BJ (cell line): ENCODE measurements around the gene KRT80. TPM values are rescaled to one million over a fixed set of nuclear protein-coding genes. Genes with fewer than 3 reads are reported as not detected.

Experiments used
- CTCF ChIA-PET: fragments of 350-600 bp; formaldehyde crosslinking; extraction: SDS; loops from one replicate; lab custom pipeline; 2021; ENCODE audit warnings: antibody characterized with exemption, inconsistent platforms; lab: Yijun Ruan, JAX
- POLR2A ChIA-PET: fragments of 300-600 bp; sonication (Branson Sonifier 250); formaldehyde crosslinking; extraction: SDS; loops from one replicate; lab custom pipeline; 2021; ENCODE audit warnings: antibody characterized with exemption; lab: Charles Lee
- DNase-seq: peaks from one replicate; pipeline ENCODE4 v3.0.0-alpha.2; 2011; ENCODE audit warnings: low read depth
- H3K27me3 ChIP-seq: 2 replicates; pipeline ENCODE4 v1.6.0; 2011; ENCODE audit warnings: low read length; ENCODE audit not compliant: control insufficient read depth, insufficient read depth
- H3K36me3 ChIP-seq: 2 replicates; pipeline ENCODE4 v1.5.1; 2011; ENCODE audit warnings: low read length; ENCODE audit not compliant: control insufficient read depth, insufficient read depth
- H3K4me3 ChIP-seq: 2 replicates; pipeline ENCODE4 v1.5.1; 2011; ENCODE audit warnings: low read depth, mild to moderate bottlenecking, control low read depth, low read length
- CTCF ChIP-seq: IDR thresholded peaks from 2 replicates; pipeline ENCODE4 v1.5.1; 2011; ENCODE audit warnings: low read depth, mild to moderate bottlenecking, control low read depth, inconsistent platforms, low read length, moderate library complexity; ENCODE audit not compliant: insufficient read depth
- polyA plus RNA-seq: library from polyadenylated mRNA; depleted of rRNA; stranded (reverse); fragments of >200 nt; gene quantifications from 2 replicates; pipeline ENCODE4 v1.2.3, GENCODE V29; 2011

The KRT80 gene
- polyA plus RNA-seq, 1 experiment: 5.9 TPM

DNA sequence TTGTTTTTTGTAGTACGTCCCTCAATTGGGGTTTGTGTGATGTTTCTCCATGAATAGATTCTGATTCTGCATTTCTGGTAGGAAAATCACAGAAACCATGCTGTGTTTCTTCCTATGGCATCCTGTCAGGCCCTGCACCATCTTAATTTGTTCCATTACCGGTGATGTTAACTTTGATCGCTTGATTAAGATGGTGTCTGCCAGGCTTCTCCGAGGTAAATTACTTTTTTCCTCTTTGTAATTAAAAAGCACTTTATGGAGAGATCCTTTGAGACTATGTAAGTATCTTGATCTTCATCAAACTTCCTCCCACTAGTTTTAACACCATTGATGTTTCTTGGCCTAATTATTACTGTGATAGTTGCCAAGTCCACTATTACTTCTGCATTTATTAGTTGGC is 26.2 kb upstream of the KRT80 start:
- POLR2A ChIA-PET: no interaction called here
- no peaks in the 10 kb centered on the region for H3K27me3 ChIP-seq
- CTCF ChIA-PET: no interaction called here
- no peak overlapping the region for H3K4me3 ChIP-seq
- DNase-seq: no peak
- no peak for TF ChIP-seq CTCF
- no peaks in the 10 kb centered on the region for H3K36me3 ChIP-seq

GRCh38 chr12:52217223-52217622 is 25.4 kb upstream of the KRT80 start:
- ChIA-PET POLR2A (interaction anchor here (0.7 kb wide), 1 partner anchor 47 kb away, joined by 5 read pairs; no protein-coding TSS in a partner anchor), CTCF (interaction anchor here (0.6 to 4.5 kb wide), 2 partner anchors 62 to 73 kb away, joined by 3 to 39 read pairs; no protein-coding TSS in a partner anchor)
- DNase-seq: no peak

GRCh38 chr12:52216807-52217206 is 25.0 kb upstream of the KRT80 start:
- TF ChIP-seq CTCF: no peak
- Histone ChIP-seq H3K4me3 (no peak overlapping the region), H3K27me3 (no peaks in the 10 kb centered on the region), H3K36me3 (no peaks in the 10 kb centered on the region)
- ChIA-PET POLR2A (interaction anchor here (0.7 kb wide), 1 partner anchor 46 kb away, joined by 5 read pairs; no protein-coding TSS in a partner anchor), CTCF (interaction anchor here (0.6 to 4.5 kb wide), 5 partner anchors 9 to 73 kb away, joined by 3 to 39 read pairs (median 4); no protein-coding TSS in a partner anchor)
- DNase-seq: no peak

More at GRCh38 chr12:52217223-52217622, 25.4 kb upstream of the KRT80 start:
- Histone ChIP-seq H3K36me3 (no peaks in the 10 kb centered on the region), H3K4me3 (no peak overlapping the region), H3K27me3 (no peaks in the 10 kb centered on the region)
- TF ChIP-seq CTCF: no peak

DNA sequence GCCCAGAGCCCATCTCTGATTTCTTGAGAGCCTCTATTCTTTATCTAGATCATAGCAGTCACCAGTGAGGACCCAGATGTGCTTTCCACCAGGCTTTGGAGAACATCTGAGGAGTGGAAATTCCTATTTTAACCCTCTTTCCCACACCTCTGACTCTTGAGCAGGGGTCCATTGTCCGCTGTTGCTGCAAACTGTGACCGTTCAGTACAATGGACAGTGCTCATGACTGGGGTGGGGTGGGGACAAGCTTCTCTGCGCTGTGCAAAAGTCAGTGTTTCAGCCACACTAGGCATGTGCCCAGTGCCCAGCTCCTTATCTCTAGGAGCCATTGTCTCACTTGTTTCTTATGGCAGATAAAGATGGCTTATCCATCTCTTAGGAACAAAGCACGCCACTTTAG is 24.3 kb upstream of the KRT80 start:
- no peak for DNase-seq
- ChIA-PET CTCF (interaction anchor here (0.8 to 4.5 kb wide), 6 partner anchors 10 to 663 kb away, joined by 3 to 39 read pairs (median 4); no protein-coding TSS in a partner anchor), POLR2A (no interaction called here)
- Histone ChIP-seq H3K4me3 (no peak overlapping the region), H3K27me3 (no peaks in the 10 kb centered on the region), H3K36me3 (no peaks in the 10 kb centered on the region)
- no peak for TF ChIP-seq CTCF

GRCh38 chr12:52215587-52216031 is 23.8 kb upstream of the KRT80 start:
- ChIA-PET CTCF (interaction anchor here (1.3 to 4.5 kb wide), 6 partner anchors 10 to 664 kb away, joined by 3 to 39 read pairs (median 4); no protein-coding TSS in a partner anchor), POLR2A (no interaction called here)
- TF ChIP-seq CTCF: no peak
- no peak for DNase-seq
- H3K4me3 ChIP-seq: no peak overlapping the region
- no peaks in the 10 kb centered on the region for H3K36me3 ChIP-seq
- H3K27me3 ChIP-seq: no peaks in the 10 kb centered on the region
